GM23338 (cell line): Measurements from ENCODE around the gene ARMH4. TPM values are rescaled to one million over a fixed set of nuclear protein-coding genes. Genes with fewer than 3 reads are reported as not detected.

Experiments
- ATAC-seq: fragments of 200-7000 bp; cut with Tn5 transposase; 3 replicates; pipeline ENCODE4 v1.9.1; 2020
- DNase-seq: peaks from one replicate; pipeline ENCODE4 v3.0.0-alpha.2; 2015; ENCODE audit warnings: low spot score
- H2AFZ ChIP-seq: fragments of 200-600 bp; sonication (generic); 2 replicates; pipeline ENCODE4 v1.8.0; 2016; ENCODE audit warnings: antibody characterized with exemption, mild to moderate bottlenecking, moderate library complexity
- H3F3A ChIP-seq: fragments of 200-600 bp; sonication (generic); replicated peaks from 2 replicates; pipeline ENCODE4 v1.8.0; 2017; ENCODE audit warnings: antibody characterized with exemption, mixed run types, low read depth
- H3K27ac ChIP-seq: fragments of 200-600 bp; sonication (generic); 2 replicates; pipeline ENCODE4 v1.6.1; 2016; ENCODE audit warnings: low read depth
- H3K27me3 ChIP-seq: fragments of 200-600 bp; sonication (generic); 2 replicates; pipeline ENCODE4 v1.8.0; 2016; ENCODE audit warnings: mild to moderate bottlenecking, mixed run types, moderate library complexity; ENCODE audit not compliant: insufficient read depth
- H3K36me3 ChIP-seq: fragments of 200-600 bp; sonication (generic); 2 replicates; pipeline ENCODE4 v1.8.0; 2016; ENCODE audit warnings: mild to moderate bottlenecking; ENCODE audit not compliant: insufficient read depth
- H3K4me1 ChIP-seq: fragments of 200-600 bp; sonication (generic); 2 replicates; pipeline ENCODE4 v1.8.0; 2016; ENCODE audit warnings: mild to moderate bottlenecking, moderate library complexity; ENCODE audit not compliant: insufficient read depth
- H3K4me2 ChIP-seq: fragments of 200-600 bp; sonication (generic); 2 replicates; pipeline ENCODE4 v1.7.1; 2017; ENCODE audit warnings: mixed run types
- H3K4me3 ChIP-seq: fragments of 200-600 bp; sonication (generic); 2 replicates; pipeline ENCODE4 v1.6.1; 2016; ENCODE audit warnings: mixed run types
- H3K79me2 ChIP-seq: fragments of 200-600 bp; sonication (generic); replicated peaks from 2 replicates; pipeline ENCODE4 v1.8.0; 2017; ENCODE audit warnings: mild to moderate bottlenecking; ENCODE audit not compliant: insufficient read depth
- H3K9me2 ChIP-seq: fragments of 200-600 bp; sonication (generic); 2 replicates; pipeline ENCODE4 v1.8.0; 2017; ENCODE audit not compliant: insufficient read depth
- H4K20me1 ChIP-seq: fragments of 200-600 bp; sonication (generic); replicated peaks from 2 replicates; pipeline ENCODE4 v1.8.0; 2017; ENCODE audit warnings: mild to moderate bottlenecking; ENCODE audit not compliant: insufficient read depth
- H3K27ac Mint-ChIP-seq: 2 replicates; pipeline ENCODE4 v1.8.0; 2020; ENCODE audit warnings: inconsistent platforms, mild to moderate bottlenecking, moderate library complexity, mixed read lengths
- H3K27me3 Mint-ChIP-seq: 3 replicates; pipeline ENCODE4 v1.8.0; 2022; ENCODE audit warnings: low read depth, mild to moderate bottlenecking, moderate library complexity, mixed read lengths, inconsistent platforms; ENCODE audit not compliant: insufficient read depth, poor library complexity
- H3K36me3 Mint-ChIP-seq: 3 replicates; pipeline ENCODE4 v1.8.0; 2021; ENCODE audit warnings: low read depth, mild to moderate bottlenecking, inconsistent platforms, moderate library complexity, mixed read lengths
- H3K4me1 Mint-ChIP-seq: 3 replicates; pipeline ENCODE4 v1.8.0; 2020; ENCODE audit warnings: mild to moderate bottlenecking, inconsistent platforms, mixed read lengths
- H3K4me3 Mint-ChIP-seq: 3 replicates; pipeline ENCODE4 v1.8.0; 2021; ENCODE audit warnings: moderate library complexity, mild to moderate bottlenecking, inconsistent platforms, mixed read lengths
- H3K9me3 Mint-ChIP-seq: 3 replicates; pipeline ENCODE4 v1.8.0; 2020; ENCODE audit warnings: moderate library complexity, mild to moderate bottlenecking, inconsistent platforms, mixed read lengths
- CREB1 ChIP-seq: fragments of 250-450 bp; sonication (Bioruptor Pico); IDR thresholded peaks from 2 replicates; pipeline ENCODE4 v1.5.0; 2020; ENCODE audit warnings: low read depth, mild to moderate bottlenecking, moderate library complexity
- CTCF ChIP-seq, 2 experiments: fragments of 200-600 bp in 1 of 2; sonication (generic) in 1 of 2; conservative IDR thresholded peaks; 2 replicates each; pipeline versions ENCODE4 v1.5.1 to v1.6.1; 2016 to 2017; ENCODE audit warnings: antibody characterized with exemption in 2 of 2, low read depth in 2 of 2, mild to moderate bottlenecking in 2 of 2, moderate library complexity in 1 of 2
- EZH2 ChIP-seq: fragments of 200-600 bp; sonication (generic); IDR thresholded peaks from one replicate; pipeline ENCODE4 v1.8.0; 2017; ENCODE audit warnings: antibody characterized with exemption, mild to moderate bottlenecking, low read depth; ENCODE audit not compliant: unreplicated experiment
- EZH2phosphoT487 ChIP-seq: fragments of 200-600 bp; sonication (generic); IDR thresholded peaks from one replicate; pipeline ENCODE4 v1.8.1; 2018; ENCODE audit warnings: antibody characterized with exemption; ENCODE audit not compliant: unreplicated experiment
- JUNB ChIP-seq: IDR thresholded peaks from one replicate; pipeline ENCODE4 v1.6.1; 2016; ENCODE audit warnings: antibody characterized with exemption; ENCODE audit not compliant: unreplicated experiment
- NANOG ChIP-seq: IDR thresholded peaks from 2 replicates; pipeline ENCODE4 v1.6.1; 2016; ENCODE audit warnings: antibody characterized with exemption, borderline replicate concordance
- POLR2AphosphoS5 ChIP-seq: IDR thresholded peaks from 2 replicates; pipeline ENCODE4 v1.6.1; 2016; ENCODE audit warnings: antibody characterized with exemption, low read depth
- REST ChIP-seq: IDR thresholded peaks from one replicate; pipeline ENCODE4 v1.6.1; 2018; ENCODE audit warnings: antibody characterized with exemption; ENCODE audit not compliant: unreplicated experiment
- STAT1 ChIP-seq: IDR thresholded peaks from one replicate; pipeline ENCODE4 v1.6.1; 2016; ENCODE audit warnings: antibody characterized with exemption; ENCODE audit not compliant: unreplicated experiment
- ZNF114 ChIP-seq: fragments of 250-450 bp; sonication (Bioruptor Pico); IDR thresholded peaks from 2 replicates; pipeline ENCODE4 v1.5.0; 2020; ENCODE audit warnings: mild to moderate bottlenecking, moderate library complexity
- ZNF331 ChIP-seq: fragments of 250-450 bp; sonication (Bioruptor Pico); IDR thresholded peaks from 2 replicates; pipeline ENCODE4 v1.5.0; 2020; ENCODE audit warnings: low read depth, mild to moderate bottlenecking, moderate library complexity
- polyA plus RNA-seq: library from polyadenylated mRNA; unstranded; fragments of >200 nt; fragmentation: Nextera tagmentation; extraction: Ambion mirVana; gene quantifications from 2 replicates; pipeline ENCODE4 v1.2.1, GENCODE V29; 2016
- total RNA-seq: library from RNA; depleted of rRNA; stranded (reverse); fragments of >200 nt; shearing (Covaris generic); gene quantifications from 2 replicates; pipeline ENCODE4 v1.2.3, GENCODE V29; 2014
- TF ChIP-seq, protein P1 (sequence below): IDR thresholded peaks from 2 replicates; pipeline ENCODE4 v1.6.1; 2016; ENCODE audit warnings: antibody characterized with exemption
- TF ChIP-seq, protein P2 (sequence below): fragments of 250-450 bp; sonication (Bioruptor Pico); IDR thresholded peaks from 2 replicates; pipeline ENCODE4 v1.5.0; 2020; ENCODE audit warnings: mild to moderate bottlenecking, moderate library complexity

Gene ARMH4
- total and polyA plus RNA-seq, 2 experiments from 2014 or later = 15.5 to 20.2 TPM

- no peaks in the 10 kb centered on the region for H3K27me3 Mint-ChIP-seq
- H2AFZ ChIP-seq = no peak overlapping the region
Measured at GRCh38 chr14:58073516-58073915, 78.5 kb downstream of the ARMH4 start.

More at GRCh38 chr14:58073516-58073915, 78.5 kb downstream of the ARMH4 start:
- no peaks in the 10 kb centered on the region for H3K9me3 Mint-ChIP-seq
- no peak for TF ChIP-seq REST
- TF ChIP-seq JUNB = no peak
- TF ChIP-seq EZH2 = no peak
- no peak for TF ChIP-seq ZNF114 (CRISPR knock-in tag)
- no peak for TF ChIP-seq STAT1
- no peak for TF ChIP-seq NANOG
- no peak for TF ChIP-seq ZNF331 (CRISPR knock-in tag)
- no peak for TF ChIP-seq CREB1 (CRISPR knock-in tag)
- TF ChIP-seq CTCF (conservative IDR thresholded peaks at IDR 0.05; ENCODE audit: low read depth in 2 of 2) = no peak
- TF ChIP-seq, protein P1, sequence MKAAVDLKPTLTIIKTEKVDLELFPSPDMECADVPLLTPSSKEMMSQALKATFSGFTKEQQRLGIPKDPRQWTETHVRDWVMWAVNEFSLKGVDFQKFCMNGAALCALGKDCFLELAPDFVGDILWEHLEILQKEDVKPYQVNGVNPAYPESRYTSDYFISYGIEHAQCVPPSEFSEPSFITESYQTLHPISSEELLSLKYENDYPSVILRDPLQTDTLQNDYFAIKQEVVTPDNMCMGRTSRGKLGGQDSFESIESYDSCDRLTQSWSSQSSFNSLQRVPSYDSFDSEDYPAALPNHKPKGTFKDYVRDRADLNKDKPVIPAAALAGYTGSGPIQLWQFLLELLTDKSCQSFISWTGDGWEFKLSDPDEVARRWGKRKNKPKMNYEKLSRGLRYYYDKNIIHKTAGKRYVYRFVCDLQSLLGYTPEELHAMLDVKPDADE = no peak
- TF ChIP-seq, protein P2, sequence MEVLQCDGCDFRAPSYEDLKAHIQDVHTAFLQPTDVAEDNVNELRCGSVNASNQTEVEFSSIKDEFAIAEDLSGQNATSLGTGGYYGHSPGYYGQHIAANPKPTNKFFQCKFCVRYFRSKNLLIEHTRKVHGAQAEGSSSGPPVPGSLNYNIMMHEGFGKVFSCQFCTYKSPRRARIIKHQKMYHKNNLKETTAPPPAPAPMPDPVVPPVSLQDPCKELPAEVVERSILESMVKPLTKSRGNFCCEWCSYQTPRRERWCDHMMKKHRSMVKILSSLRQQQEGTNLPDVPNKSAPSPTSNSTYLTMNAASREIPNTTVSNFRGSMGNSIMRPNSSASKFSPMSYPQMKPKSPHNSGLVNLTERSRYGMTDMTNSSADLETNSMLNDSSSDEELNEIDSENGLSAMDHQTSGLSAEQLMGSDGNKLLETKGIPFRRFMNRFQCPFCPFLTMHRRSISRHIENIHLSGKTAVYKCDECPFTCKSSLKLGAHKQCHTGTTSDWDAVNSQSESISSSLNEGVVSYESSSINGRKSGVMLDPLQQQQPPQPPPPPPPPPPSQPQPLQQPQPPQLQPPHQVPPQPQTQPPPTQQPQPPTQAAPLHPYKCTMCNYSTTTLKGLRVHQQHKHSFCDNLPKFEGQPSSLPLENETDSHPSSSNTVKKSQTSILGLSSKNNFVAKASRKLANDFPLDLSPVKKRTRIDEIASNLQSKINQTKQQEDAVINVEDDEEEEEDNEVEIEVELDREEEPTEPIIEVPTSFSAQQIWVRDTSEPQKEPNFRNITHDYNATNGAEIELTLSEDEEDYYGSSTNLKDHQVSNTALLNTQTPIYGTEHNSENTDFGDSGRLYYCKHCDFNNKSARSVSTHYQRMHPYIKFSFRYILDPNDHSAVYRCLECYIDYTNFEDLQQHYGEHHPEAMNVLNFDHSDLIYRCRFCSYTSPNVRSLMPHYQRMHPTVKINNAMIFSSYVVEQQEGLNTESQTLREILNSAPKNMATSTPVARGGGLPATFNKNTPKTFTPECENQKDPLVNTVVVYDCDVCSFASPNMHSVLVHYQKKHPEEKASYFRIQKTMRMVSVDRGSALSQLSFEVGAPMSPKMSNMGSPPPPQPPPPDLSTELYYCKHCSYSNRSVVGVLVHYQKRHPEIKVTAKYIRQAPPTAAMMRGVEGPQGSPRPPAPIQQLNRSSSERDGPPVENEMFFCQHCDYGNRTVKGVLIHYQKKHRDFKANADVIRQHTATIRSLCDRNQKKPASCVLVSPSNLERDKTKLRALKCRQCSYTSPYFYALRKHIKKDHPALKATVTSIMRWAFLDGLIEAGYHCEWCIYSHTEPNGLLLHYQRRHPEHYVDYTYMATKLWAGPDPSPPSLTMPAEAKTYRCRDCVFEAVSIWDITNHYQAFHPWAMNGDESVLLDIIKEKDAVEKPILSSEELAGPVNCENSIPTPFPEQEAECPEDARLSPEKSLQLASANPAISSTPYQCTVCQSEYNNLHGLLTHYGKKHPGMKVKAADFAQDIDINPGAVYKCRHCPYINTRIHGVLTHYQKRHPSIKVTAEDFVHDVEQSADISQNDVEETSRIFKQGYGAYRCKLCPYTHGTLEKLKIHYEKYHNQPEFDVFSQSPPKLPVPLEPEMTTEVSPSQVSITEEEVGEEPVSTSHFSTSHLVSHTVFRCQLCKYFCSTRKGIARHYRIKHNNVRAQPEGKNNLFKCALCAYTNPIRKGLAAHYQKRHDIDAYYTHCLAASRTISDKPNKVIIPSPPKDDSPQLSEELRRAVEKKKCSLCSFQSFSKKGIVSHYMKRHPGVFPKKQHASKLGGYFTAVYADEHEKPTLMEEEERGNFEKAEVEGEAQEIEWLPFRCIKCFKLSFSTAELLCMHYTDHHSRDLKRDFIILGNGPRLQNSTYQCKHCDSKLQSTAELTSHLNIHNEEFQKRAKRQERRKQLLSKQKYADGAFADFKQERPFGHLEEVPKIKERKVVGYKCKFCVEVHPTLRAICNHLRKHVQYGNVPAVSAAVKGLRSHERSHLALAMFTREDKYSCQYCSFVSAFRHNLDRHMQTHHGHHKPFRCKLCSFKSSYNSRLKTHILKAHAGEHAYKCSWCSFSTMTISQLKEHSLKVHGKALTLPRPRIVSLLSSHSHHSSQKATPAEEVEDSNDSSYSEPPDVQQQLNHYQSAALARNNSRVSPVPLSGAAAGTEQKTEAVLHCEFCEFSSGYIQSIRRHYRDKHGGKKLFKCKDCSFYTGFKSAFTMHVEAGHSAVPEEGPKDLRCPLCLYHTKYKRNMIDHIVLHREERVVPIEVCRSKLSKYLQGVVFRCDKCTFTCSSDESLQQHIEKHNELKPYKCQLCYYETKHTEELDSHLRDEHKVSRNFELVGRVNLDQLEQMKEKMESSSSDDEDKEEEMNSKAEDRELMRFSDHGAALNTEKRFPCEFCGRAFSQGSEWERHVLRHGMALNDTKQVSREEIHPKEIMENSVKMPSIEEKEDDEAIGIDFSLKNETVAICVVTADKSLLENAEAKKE = no peak
- TF ChIP-seq EZH2phosphoT487 = no peak
- TF ChIP-seq POLR2AphosphoS5 = no peak
- H3K36me3 ChIP-seq = no peaks in the 10 kb centered on the region
- ATAC-seq (no peak), DNase-seq (no peak)
- H3K4me3 ChIP-seq = no peak overlapping the region
- H3K9me2 ChIP-seq = peaks cover 5% of the 10 kb centered on the region; the same call in 1 of the 2 replicates
- H3K36me3 Mint-ChIP-seq = no peaks in the 10 kb centered on the region
- no peak overlapping the region for H3K27ac ChIP-seq
- no peaks in the 10 kb centered on the region for H3F3A ChIP-seq
- H3K4me2 ChIP-seq = no peak overlapping the region
- no peak overlapping the region for H3K27ac Mint-ChIP-seq
- no peak overlapping the region for H3K4me3 Mint-ChIP-seq
- H3K4me1 Mint-ChIP-seq = peaks cover 9% of the 10 kb centered on the region
- no peaks in the 10 kb centered on the region for H3K79me2 ChIP-seq
- H3K4me1 ChIP-seq = 0 out of 2 replicates have a peak, but pooled peaks cover 4% of the 10 kb centered on the region
- no peaks in the 10 kb centered on the region for H3K27me3 ChIP-seq
- H4K20me1 ChIP-seq = no peaks in the 10 kb centered on the region
